Cardiac fibroblast (primary cell): ENCODE results near the gene ZBTB22.
A peak's percentile ranks its signal among the peaks of the same experiment; 100 is the strongest.
"Not testable (repeated sequence)": the region's sequence is repeated elsewhere in the genome, so short reads cannot be mapped to it uniquely, and the experiment has no call there.

Experiments
- DNase-seq, 2 donors: peaks; one replicate each; pipeline versions ENCODE4 v3.0.0 to v3.0.0-alpha.2; 2010; ENCODE audit warnings: low read depth in 2 of 2
- H3K4me3 ChIP-seq, 2 donors: replicated peaks in 1 of 2; 1 replicate in 1 of 2; 2 replicates in 1 of 2; pipeline ENCODE4 v1.5.1; 2011; ENCODE audit warnings: low read depth in 2 of 2, low read length in 2 of 2, mild to moderate bottlenecking in 2 of 2, moderate library complexity in 1 of 2
- CTCF ChIP-seq: IDR thresholded peaks from one replicate; pipeline ENCODE4 v1.5.1; 2011; ENCODE audit warnings: low read depth, mild to moderate bottlenecking, low read length, inconsistent platforms

The ZBTB22 gene

GRCh38 chr6:33317669-33318425 is at the start of gene ZBTB22:
Gene ZBTB22 (minus strand): TSS chr6:33317744. CDS start chr6:33316916, 828 bp downstream.
- H3K4me3 ChIP-seq, result peak within 1 kb of the TSS; percentile 55 to 63
- TF ChIP-seq CTCF, result no peak
- peak; percentile 99 to 100 for DNase-seq

- no peak overlapping the region for H3K4me3 ChIP-seq
- no peak for TF ChIP-seq CTCF
- DNase-seq, result no peak
These were observed 49.6 kb upstream of the ZBTB22 start for GRCh38 chr6:33367009-33367714.

GRCh38 chr6:33365206-33365971 is 47.8 kb upstream of the ZBTB22 start:
- not testable (repeated sequence) for H3K4me3 ChIP-seq, DNase-seq

GRCh38 chr6:33364475-33365205 is 47.1 kb upstream of the ZBTB22 start:
- H3K4me3 ChIP-seq, result not testable (repeated sequence)
- DNase-seq, result peak; percentile 29 to 71

GRCh38 chr6:33363486-33363885 is 45.9 kb upstream of the ZBTB22 start:
- DNase-seq, H3K4me3 ChIP-seq: not testable (repeated sequence)

GRCh38 chr6:33359331-33359730 is 41.8 kb upstream of the ZBTB22 start:
- DNase-seq, result no peak
- TF ChIP-seq CTCF, result no peak
- no peak overlapping the region for H3K4me3 ChIP-seq

GRCh38 chr6:33357160-33357871 is 39.8 kb upstream of the ZBTB22 start:
- DNase-seq, H3K4me3 ChIP-seq: not testable (repeated sequence)

GRCh38 chr6:33356295-33356694 is 38.8 kb upstream of the ZBTB22 start:
- no peak for TF ChIP-seq CTCF
- no peak overlapping the region for H3K4me3 ChIP-seq

GRCh38 chr6:33355860-33356259 is 38.3 kb upstream of the ZBTB22 start:
- DNase-seq, H3K4me3 ChIP-seq: not testable (repeated sequence)

More at GRCh38 chr6:33356295-33356694, 38.8 kb upstream of the ZBTB22 start:
- DNase-seq, result no peak
